Hepatic stellate cell (primary cell): ENCODE data around the gene HSD17B11.
"Not testable (repeated sequence)": the region's sequence is repeated elsewhere in the genome, so short reads cannot be mapped to it uniquely, and the experiment has no call there.

Source experiments
- DNase-seq: peaks from one replicate; pipeline ENCODE4 v3.0.0; 2011; ENCODE audit warnings: low spot score

Gene HSD17B11

GRCh38 chr4:87405211-87405820 lies 14.3 kb upstream of the HSD17B11 start:
- no peak for DNase-seq

DNA sequence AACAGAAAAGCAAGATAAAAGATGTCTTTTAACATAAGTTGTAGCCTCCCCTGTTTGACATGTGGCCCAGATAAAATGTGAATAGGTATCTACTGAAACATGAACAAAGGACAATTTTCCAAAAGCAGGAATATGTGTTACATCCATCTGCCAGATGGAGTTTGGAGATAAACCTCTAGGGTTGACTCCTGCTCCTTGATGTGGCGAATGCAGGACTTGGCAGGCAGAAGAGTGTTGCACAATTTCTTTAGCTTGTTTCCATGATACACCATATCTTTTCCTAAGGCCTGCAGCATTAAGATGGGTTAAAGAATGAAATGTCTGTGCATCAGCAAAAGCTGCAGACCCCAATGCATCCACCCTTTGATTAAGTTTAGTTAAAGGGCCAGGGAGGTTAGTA lies 12.7 kb upstream of the HSD17B11 start:
- not testable (repeated sequence) for DNase-seq

DNA sequence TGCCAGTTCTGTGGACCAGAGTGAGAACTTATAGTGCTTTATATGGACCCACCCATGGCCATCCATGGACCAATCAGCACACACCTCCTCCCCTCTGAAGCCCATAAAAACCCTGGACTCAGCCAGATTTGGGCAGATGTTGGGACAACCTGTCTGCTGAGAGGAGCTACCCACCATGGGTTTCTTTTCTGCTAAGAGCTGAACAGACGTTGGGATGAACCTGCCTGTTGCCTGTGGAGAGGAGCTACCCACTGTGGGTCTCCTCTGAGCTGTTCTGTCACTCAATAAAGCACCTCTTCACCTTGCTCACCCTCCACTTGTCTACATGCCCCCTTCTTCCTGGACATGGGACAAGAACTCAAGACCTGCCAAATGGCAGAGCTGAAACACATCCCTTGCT lies 9.0 kb upstream of the HSD17B11 start:
- no peak for DNase-seq

- no peak for DNase-seq
Observed at GRCh38 chr4:87399148-87399547, 8.2 kb upstream of the HSD17B11 start.

- not testable (repeated sequence) for DNase-seq
Observed at GRCh38 chr4:87395851-87396250, 4.9 kb upstream of the HSD17B11 start.

DNA sequence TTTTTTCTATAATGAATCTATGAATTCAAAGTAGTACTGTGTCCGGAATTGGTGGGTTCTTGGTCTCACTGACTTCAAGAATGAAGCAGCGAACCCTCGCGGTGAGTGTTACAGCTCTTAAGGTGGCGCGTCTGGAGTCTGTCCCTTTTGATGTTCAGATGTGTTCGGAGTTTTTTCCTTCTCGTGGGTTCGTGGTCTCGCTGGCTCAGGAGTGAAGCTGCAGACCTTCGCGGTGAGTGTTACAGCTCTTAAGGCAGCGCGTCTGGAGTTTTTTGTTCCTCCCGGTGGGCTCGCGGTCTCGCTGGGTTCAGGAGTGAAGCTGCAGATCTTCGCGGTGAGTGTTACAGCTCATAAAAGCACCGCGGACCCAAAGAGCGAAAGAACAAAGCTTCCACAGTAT lies 4.1 kb upstream of the HSD17B11 start:
- not testable (repeated sequence) for DNase-seq

DNA sequence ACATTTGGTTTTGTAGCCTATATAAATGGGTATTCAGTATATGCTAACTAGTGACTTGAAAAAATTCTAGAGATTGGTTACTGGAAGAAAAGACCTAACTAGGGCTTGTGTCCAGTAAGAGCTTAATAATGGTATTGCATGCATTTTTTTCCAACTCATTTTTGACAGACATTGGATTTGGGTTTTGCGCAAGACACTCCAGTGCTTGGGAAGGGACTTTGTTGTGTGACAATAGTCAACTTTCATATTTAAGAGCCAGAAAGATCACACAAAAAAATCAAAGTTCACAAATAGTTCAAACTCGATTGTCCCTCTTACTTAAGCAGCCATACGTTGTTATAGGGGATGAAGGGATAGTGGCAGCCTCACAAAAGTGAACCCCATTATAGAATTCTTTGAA lies 1.2 kb upstream of the HSD17B11 start:
- DNase-seq = no peak

DNA sequence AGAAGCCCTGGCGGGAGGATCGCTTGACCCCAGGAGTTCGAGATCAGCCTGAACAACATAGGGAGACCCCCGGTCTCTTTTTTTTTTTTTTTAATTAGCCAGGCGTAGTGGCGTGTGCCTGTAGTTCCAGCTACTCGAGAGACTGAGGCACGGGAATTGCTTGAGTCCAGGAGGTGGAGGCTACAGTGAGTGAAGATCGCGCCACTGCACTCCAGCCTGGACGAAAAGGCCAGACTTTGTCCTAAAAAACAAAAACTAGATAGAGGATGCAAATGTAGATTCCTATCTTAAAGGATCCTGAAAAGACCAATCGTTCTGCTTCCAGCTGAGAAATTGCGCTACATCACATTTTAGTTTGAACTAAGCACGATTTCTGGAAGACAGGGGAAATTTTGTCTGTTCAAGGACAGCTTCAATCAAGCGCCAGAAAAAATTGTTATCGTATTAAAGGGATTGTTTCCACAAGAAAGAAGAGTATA lies 627 bp upstream of the HSD17B11 start:
- peak; percentile 15 for DNase-seq

- DNase-seq = no peak
Observed at GRCh38 chr4:87390551-87390890, 467 bp downstream of the HSD17B11 start.

GRCh38 chr4:87390055-87390454 lies 933 bp downstream of the HSD17B11 start:
- not testable (repeated sequence) for DNase-seq

GRCh38 chr4:87388901-87389300 lies 2.1 kb downstream of the HSD17B11 start:
- no peak for DNase-seq

DNA sequence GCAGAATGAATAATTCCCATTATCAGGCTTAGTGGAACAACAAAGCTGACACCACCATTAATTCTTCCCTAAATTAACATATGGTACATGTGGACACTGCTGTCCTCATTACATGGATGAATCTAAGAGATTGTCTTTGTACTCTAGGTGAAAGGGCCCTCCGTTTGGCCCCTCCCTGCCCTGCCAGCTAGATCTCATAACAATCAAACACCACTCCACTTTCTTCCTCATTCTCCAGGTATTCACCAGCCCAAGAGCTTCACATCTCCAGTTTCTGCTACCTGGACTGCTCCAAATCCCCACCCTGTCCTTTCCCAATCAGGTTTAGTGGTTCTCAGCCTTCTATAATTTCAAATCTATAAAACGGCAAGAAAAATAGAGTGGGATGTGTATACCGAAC lies 3.8 kb downstream of the HSD17B11 start:
- DNase-seq = no peak

DNA sequence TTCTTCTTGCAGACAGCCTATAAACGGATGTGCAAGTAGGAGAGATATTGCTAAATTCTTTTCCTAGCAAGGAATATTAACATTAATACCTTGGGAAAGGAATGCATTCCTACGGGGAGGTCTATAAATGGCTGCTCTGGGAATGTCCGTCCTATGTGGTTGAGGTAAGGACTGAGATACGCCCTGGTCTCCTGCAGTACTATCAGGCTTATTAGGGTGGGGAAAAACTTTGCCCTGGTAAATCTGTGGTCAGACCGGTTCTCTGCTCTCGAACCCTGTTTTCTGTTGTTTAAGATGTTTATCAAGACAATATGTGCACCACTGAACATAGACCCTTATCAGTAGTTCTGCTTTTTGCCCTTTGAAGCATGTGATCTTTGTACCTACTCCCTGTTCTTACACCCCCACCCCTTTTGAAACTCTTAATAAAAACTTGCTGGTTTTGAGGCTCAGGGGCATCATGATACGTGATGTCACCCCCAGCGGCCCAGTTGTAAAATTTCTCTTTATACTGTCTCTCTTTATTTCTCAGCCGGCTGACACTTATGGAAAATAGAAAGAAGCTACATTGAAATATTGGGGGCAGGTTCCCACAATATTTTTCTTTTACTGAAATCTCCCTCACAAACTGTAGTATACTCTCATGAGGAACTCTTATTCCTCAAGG lies 6.4 kb downstream of the HSD17B11 start:
- not testable (repeated sequence) for DNase-seq

- no peak for DNase-seq
Observed at GRCh38 chr4:87382931-87383330, 8.1 kb downstream of the HSD17B11 start.

- DNase-seq = no peak
Observed at GRCh38 chr4:87382116-87382515, 8.9 kb downstream of the HSD17B11 start.

- DNase-seq = no peak
Observed at GRCh38 chr4:87377816-87378215, 13.2 kb downstream of the HSD17B11 start.

DNA sequence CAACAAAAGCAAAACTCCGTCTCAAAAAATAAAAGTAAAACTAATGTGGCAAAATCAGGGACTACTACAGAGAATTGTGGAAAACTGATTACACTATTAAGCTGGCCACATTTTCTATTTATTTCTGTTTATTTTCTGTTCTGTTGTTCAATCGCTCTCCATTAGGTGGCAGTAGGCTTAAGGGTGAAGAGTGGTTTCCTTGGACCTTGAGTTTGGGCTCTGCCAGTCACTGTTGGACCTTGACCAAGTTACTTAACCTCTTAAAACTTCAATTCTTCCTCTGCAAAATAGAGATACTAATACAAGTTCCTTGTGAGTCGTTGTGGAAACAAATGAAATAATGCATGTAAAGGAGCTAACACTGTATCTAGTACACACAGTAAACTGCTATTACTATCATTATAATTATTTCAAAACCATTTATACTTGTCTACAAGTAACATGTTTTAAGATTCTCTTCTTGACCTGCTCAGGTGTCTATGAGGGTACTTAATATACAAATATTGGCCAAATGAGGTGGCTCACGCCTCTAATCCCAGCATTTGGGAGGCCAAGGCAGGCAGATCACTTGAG lies 15.2 kb downstream of the HSD17B11 start:
- DNase-seq = peak; percentile 40

DNA sequence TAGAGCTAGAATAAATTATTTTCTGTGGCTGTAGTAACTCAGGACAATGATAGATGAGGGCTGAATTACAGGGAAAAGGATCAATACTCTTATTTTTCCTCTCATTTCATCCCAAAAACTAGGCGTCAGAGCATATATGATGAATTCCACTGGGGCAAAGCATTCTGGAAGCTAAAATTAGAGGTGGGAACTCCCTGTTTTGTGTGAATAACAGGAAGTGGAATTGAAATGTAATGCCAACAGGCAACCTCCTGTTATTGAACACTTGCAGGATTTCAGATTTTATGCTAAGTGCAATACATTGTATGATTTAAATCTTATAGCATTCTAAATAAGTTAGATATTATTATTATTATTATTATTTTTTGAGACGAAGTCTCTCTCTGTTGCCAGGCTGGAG lies 20.9 kb downstream of the HSD17B11 start:
- no peak for DNase-seq

DNA sequence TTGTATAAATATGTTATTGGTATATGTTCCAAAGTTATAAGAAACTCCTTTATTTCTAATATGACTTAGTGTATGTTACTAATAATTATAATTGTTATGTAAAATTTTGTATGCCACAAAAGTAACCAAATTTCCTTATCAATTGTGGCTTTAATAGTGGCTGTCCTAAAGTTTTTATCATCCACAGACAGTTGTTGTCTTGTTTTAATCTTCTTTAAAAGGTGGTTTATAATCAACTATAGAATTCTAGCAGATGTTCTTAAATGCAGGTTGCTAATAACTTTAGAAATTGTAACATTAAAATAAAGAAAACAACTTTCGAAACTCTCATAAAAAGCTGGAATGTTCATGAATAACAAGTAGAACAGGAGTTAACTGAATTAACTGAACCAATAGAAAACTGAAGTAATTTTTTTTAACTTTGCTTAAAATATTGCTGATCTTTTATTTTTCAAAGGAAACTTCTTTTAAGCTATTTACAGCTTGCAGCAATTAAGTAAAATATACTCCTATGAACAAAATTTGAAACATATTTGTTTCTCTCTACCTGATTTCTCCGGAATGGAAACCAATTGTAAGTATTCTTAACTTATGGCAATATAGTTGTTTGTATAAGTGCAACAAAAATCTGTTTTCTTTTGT lies 24.3 kb downstream of the HSD17B11 start:
- no peak for DNase-seq

DNA sequence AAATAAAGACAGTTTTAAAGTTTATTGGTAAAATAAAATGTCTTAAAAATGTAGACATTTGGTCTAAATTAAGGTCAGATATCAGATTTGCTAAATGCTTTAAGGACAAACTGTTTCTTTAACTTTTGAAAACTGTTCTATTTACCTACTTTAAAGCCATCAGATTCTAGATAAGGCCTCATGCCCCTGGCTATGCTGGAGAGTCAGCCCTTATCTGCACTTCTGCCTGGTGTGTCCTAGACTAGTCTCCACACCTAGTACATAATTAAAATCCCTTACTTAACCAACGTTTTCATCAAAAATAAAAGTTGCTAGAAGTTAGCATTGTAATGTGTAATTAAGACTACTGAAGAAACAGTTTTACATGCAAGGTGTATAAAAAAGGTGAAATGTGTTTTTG lies 25.6 kb downstream of the HSD17B11 start:
- DNase-seq = no peak

GRCh38 chr4:87363552-87363951 lies 27.4 kb downstream of the HSD17B11 start:
- DNase-seq = no peak

DNA sequence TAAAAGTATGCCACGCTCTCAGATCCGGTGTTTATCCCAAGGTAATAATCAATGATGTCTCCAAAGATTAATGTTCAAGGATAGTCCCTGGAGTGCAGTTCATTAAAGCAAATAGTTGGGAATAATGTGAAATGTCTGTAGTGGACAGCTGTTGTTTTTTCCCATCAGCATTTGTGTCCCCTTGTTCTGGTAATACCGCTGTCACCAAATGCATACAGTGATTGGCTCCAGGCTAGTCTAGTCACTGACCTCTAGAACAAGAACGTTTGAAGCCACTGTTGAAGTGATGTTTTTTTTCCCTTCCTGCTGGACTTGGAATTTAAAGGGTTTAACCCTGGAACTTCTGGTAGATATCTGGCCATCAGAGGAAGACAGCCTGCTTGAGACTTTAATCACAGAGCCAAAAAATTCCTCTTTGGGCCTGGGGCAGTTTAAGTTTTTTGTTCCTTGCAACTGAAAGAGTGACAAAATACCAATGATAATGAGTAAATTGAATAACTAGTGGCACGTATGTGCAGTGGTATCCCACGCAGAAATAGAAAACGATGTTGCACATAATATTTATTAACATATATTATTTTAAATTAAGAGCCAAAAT lies 30.6 kb downstream of the HSD17B11 start:
- DNase-seq = no peak

DNA sequence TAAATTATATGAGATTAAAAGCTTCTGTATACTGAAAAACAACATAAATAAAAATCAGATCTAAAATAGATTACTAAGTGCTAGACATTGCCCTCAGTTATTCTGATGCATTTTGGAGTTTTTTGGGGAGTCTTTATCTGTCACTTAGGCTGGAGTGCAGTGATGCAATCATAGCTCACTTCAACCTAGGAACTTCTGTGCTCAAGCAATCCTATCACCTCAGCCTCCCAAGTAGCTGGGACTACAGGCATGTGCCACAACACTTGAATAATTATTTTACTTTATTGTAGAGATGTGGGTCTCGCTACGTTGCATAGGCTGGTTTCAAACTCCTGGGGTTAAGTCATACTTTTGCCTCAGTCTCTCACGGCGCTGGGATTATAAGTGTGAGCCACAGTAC lies 31.7 kb downstream of the HSD17B11 start:
- DNase-seq = no peak
